ENCODE data around the gene NEURL2. TPM values are rescaled to one million over a fixed set of nuclear protein-coding genes. Genes with fewer than 3 reads are reported as not detected.
A peak's percentile ranks its signal among the peaks of the same experiment; 100 is the strongest.

NEURL2 gene
- total RNA-seq, 1 donor from 2014 or later: 3.5 TPM

DNA sequence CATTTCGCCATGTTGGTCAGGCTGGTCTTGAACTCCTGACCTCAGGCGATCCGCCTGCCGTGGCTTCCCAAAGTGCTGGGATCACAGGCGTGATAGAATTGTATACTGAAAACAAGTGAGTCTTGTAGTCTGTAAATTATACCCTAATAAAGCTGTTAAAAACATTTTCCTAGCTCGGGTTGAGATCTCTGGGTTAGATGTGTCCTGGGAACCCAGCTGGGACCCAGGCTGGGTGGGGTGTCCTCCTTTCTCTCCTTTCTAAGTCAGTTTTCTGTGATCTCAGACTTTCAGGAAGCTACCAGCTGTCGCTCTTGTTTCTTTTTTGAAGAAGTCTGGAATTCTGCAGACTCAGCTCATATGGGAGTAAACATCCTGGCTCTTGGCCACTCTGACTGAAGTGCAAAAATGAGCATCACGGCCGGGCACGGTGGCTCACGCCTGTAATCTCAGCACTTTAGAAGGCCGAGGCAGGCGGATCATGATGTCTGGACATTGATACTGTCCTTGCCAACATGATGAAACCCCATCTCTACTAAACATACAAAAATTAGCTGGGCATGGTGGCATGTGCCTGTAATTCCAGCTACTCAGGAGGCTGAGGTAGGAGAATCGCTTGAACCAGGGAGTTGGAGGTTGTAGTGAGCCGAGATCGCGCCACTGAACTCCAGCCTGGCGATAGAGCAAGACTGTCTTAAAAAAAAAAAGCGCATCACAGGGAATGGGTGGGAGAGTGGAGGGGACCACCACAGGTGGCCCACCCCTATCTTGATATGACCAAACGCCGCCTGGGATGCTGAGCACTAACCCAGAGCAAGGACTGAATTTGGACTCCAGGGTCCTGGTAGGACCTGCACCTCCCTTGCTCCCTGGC lies 33.6 kb upstream of the NEURL2 start:
- no peak overlapping the region for H3K4me3 Mint-ChIP-seq (ENCODE audit: unreplicated experiment)
- TF ChIP-seq CTCF (IDR thresholded peaks at IDR 0.05; ENCODE audit: partially characterized antibody, unreplicated experiment): no peak
- no peaks in the 10 kb centered on the region for H3K9me3 Mint-ChIP-seq (ENCODE audit: unreplicated experiment)
- H3K36me3 Mint-ChIP-seq (ENCODE audit: unreplicated experiment): no peaks in the 10 kb centered on the region
- H3K4me1 Mint-ChIP-seq (ENCODE audit: low read depth, unreplicated experiment): peaks cover 12% of the 10 kb centered on the region
- H3K27me3 Mint-ChIP-seq (ENCODE audit: unreplicated experiment): no peaks in the 10 kb centered on the region
- no peak for DNase-seq
- H3K27ac Mint-ChIP-seq (ENCODE audit: unreplicated experiment): peak overlapping the region; percentile 48

GRCh38 chr20:45921337-45922189 lies 30.6 kb upstream of the NEURL2 start:
- Mint-ChIP-seq H3K4me3 (ENCODE audit: unreplicated experiment) (peak overlapping the region; percentile 22), H3K36me3 (ENCODE audit: unreplicated experiment) (no peaks in the 10 kb centered on the region), H3K27ac (ENCODE audit: unreplicated experiment) (no peak overlapping the region), H3K27me3 (ENCODE audit: unreplicated experiment) (peaks cover 3% of the 10 kb centered on the region), H3K9me3 (ENCODE audit: unreplicated experiment) (peaks cover 3% of the 10 kb centered on the region), H3K4me1 (ENCODE audit: low read depth, unreplicated experiment) (peaks cover 20% of the 10 kb centered on the region)
- no peak for DNase-seq
- no peak for TF ChIP-seq CTCF (IDR thresholded peaks at IDR 0.05; ENCODE audit: partially characterized antibody, unreplicated experiment)

DNA sequence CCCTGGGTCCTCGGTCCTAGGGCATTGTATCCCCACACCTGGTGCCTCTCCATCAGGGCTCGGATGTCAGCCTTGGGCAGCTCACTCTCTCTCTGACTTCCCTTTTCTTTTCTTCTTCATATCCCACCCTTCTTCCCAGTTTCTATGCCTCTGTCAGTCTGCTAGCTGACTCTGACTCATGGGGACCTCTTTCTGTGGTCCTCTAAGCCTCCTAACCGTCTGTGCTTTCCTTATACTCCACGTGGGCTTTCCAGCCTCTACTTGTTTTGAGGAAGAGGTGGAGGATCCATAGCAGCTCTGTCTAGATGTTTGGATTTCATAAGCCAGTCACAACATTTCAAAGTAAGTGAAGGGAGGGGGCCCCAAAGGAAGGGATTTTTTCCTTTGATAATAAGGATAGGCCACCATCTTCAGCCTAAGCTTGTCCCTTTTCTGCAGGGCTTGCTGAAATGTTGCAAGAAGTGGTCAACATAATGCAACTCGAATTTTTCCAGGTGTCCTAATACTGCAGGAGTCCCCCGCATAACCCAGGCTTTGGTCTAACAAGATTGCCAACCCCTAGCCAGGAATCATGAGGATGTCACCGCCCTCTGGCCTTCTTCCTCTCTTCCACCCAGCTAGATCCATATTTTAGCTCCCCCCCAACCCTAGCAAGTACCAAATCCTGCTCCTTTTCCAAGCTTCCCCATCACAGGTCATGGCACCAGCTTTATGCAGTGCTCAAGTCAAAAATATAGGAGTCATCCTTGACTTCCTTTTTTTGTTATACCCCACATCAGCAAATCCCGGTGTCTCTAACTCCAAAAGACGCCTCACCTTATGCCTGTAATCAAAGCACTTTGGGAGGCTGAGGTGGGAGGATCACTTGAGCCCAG lies 29.7 kb upstream of the NEURL2 start:
- Mint-ChIP-seq H3K36me3 (ENCODE audit: unreplicated experiment) (no peaks in the 10 kb centered on the region), H3K27me3 (ENCODE audit: unreplicated experiment) (peaks cover 3% of the 10 kb centered on the region), H3K4me3 (ENCODE audit: unreplicated experiment) (no peak overlapping the region), H3K4me1 (ENCODE audit: low read depth, unreplicated experiment) (peaks cover 20% of the 10 kb centered on the region), H3K27ac (ENCODE audit: unreplicated experiment) (peak overlapping the region; percentile 19), H3K9me3 (ENCODE audit: unreplicated experiment) (peaks cover 3% of the 10 kb centered on the region)
- no peak for DNase-seq
- no peak for TF ChIP-seq CTCF (IDR thresholded peaks at IDR 0.05; ENCODE audit: partially characterized antibody, unreplicated experiment)

GRCh38 chr20:45919542-45920399 lies 28.8 kb upstream of the NEURL2 start:
- DNase-seq: no peak
- Mint-ChIP-seq H3K27ac (ENCODE audit: unreplicated experiment) (peak overlapping the region; percentile 19), H3K4me1 (ENCODE audit: low read depth, unreplicated experiment) (peaks cover 20% of the 10 kb centered on the region), H3K9me3 (ENCODE audit: unreplicated experiment) (peaks cover 3% of the 10 kb centered on the region), H3K27me3 (ENCODE audit: unreplicated experiment) (peaks cover 3% of the 10 kb centered on the region), H3K36me3 (ENCODE audit: unreplicated experiment) (no peaks in the 10 kb centered on the region), H3K4me3 (ENCODE audit: unreplicated experiment) (peak overlapping the region; percentile 31)
- no peak for TF ChIP-seq CTCF (IDR thresholded peaks at IDR 0.05; ENCODE audit: partially characterized antibody, unreplicated experiment)
